A549 (cell line): ENCODE results near the gene APRT.

Experiments
- KDM5A ChIP-seq: fragments of 200-600 bp; sonication (generic); IDR thresholded peaks from 2 replicates; pipeline ENCODE4 v1.6.1; 2016; ENCODE audit warnings: antibody characterized with exemption, mild to moderate bottlenecking
- RAD21 ChIP-seq, 2 experiments: fragments of >200 bp in 1 of 2; sonication (Bioruptor Twin) in 1 of 2; formaldehyde crosslinking in 1 of 2; IDR thresholded peaks in 1 of 2; conservative IDR thresholded peaks in 1 of 2; 2 replicates in 1 of 2; 3 replicates in 1 of 2; pipeline ENCODE4 v1.6.1; 2012 to 2018; ENCODE audit warnings: inconsistent platforms in 1 of 2
- TP53 ChIP-seq: fragments of 250-450 bp; sonication (Bioruptor Pico); IDR thresholded peaks from 2 replicates; pipeline ENCODE4 v1.5.0; 2021; ENCODE audit warnings: mild to moderate bottlenecking, moderate library complexity
- TF ChIP-seq, protein P1 (sequence below): fragments of >200 bp; sonication (Bioruptor Twin); formaldehyde crosslinking; IDR thresholded peaks from 3 replicates; pipeline ENCODE4 v1.5.1; 2016
- TF ChIP-seq, protein P2 (sequence below): fragments of 450-650 bp; IDR thresholded peaks from 2 replicates; pipeline ENCODE4 v1.6.1; 2014; ENCODE audit warnings: antibody characterized with exemption

DNA sequence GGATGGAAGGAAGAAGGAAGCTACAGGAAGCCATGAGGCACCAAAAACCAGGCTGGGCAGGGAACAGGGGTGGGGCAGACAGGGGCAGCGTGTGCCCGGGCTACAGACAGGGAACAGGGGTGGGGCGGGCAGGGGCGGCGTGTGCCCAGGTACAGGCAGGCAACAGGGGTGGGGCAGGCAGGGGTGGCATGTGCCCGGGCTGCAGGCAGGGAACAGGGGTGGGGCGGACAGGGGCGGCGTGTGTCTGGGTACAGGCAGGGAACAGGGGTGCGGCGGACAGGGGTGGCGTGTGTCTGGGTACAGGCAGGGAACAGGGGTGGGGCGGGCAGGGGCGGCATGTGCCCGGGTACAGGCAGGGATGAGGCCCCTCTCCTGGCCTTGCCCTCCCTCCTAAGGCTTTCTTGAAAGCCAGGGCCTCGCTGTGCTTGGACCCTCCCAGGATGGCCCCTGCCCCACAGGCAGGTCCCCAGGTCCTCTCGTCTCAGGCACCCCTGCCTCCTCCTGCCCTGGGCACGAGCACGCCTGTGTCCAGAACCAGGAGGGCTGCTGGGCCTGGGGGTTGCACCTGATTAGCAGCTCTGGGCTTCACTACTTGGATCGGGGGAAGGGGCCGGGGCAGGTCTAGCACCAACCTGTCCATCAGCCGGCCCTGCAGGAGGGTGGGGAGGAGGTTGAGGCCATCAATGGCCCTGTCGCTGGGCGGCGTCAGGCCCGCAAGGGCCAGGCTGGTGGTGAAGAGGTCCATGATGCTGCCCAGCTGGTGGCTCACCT is 14.5 kb upstream of the APRT start:
- TF ChIP-seq, protein P1, sequence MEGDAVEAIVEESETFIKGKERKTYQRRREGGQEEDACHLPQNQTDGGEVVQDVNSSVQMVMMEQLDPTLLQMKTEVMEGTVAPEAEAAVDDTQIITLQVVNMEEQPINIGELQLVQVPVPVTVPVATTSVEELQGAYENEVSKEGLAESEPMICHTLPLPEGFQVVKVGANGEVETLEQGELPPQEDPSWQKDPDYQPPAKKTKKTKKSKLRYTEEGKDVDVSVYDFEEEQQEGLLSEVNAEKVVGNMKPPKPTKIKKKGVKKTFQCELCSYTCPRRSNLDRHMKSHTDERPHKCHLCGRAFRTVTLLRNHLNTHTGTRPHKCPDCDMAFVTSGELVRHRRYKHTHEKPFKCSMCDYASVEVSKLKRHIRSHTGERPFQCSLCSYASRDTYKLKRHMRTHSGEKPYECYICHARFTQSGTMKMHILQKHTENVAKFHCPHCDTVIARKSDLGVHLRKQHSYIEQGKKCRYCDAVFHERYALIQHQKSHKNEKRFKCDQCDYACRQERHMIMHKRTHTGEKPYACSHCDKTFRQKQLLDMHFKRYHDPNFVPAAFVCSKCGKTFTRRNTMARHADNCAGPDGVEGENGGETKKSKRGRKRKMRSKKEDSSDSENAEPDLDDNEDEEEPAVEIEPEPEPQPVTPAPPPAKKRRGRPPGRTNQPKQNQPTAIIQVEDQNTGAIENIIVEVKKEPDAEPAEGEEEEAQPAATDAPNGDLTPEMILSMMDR: no peak
- TF ChIP-seq KDM5A (no peak), TP53 (no peak), RAD21 (conservative IDR thresholded peaks at IDR 0.05 in 1 of 2, IDR thresholded peaks at IDR 0.05 in 1 of 2) (no peak)
- TF ChIP-seq, protein P2, sequence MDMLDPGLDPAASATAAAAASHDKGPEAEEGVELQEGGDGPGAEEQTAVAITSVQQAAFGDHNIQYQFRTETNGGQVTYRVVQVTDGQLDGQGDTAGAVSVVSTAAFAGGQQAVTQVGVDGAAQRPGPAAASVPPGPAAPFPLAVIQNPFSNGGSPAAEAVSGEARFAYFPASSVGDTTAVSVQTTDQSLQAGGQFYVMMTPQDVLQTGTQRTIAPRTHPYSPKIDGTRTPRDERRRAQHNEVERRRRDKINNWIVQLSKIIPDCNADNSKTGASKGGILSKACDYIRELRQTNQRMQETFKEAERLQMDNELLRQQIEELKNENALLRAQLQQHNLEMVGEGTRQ: no peak
